Stimulated activated CD8-positive, alpha-beta memory T cell treated with anti-CD3 and anti-CD28 coated beads, Interleukin-4, amount 100 ng/mL, for 1 hour (primary cell): Measurements from ENCODE around the gene SERBP1.
"Not testable (repeated sequence)": the region's sequence is repeated elsewhere in the genome, so short reads cannot be mapped to it uniquely, and the experiment has no call there.

Experiments used
- DNase-seq, 2 donors: peaks; one replicate each; pipeline ENCODE4 v3.0.0-alpha.2; 2020; ENCODE audit warnings: low read depth in 2 of 2, low spot score in 1 of 2

Gene SERBP1

DNA sequence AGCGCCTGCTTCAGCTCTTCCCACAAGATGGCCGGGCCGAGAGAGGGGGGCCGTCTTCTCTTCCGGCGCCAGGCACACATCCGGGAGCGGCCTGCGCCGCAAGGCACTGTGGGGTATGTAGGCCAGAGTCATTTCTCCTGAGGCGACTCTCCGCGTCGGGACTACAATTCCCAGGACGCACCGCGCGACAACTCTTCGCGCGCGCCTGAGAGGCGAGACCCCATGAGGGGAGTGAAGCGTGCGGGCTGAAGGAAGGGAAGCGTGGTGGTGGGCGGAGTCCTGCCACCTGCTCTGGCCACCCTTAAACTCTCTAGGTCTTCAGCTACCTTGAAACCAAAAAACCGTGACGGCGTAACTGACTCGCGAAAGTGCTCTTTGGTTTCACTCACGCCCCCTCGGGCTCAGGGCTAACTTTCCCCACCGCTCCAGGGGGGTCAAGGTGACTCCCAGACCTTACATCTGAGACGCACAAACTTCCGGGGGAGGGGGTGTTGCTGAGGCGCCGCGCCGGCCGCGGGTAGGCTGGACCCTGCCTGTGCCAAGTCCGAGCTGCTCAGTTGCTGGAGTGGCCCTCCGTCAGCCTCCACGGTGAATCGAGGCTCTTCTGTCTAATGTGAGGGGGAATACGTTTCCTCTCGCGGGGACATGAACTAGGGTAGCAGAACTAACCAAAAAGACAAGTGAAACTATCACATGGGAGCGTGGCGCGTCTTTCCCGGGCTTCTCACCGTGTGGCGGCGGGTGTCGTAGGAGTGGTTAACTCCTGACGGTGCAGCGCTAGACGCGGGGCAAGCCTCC is at the start of gene SERBP1:
Gene SERBP1, minus strand, starts transcription at position 45 of the 798 bp plus-strand sequence. CDS start 102 bp downstream, outside the sequence.
- peak; percentile 85 to 87 for DNase-seq

DNA sequence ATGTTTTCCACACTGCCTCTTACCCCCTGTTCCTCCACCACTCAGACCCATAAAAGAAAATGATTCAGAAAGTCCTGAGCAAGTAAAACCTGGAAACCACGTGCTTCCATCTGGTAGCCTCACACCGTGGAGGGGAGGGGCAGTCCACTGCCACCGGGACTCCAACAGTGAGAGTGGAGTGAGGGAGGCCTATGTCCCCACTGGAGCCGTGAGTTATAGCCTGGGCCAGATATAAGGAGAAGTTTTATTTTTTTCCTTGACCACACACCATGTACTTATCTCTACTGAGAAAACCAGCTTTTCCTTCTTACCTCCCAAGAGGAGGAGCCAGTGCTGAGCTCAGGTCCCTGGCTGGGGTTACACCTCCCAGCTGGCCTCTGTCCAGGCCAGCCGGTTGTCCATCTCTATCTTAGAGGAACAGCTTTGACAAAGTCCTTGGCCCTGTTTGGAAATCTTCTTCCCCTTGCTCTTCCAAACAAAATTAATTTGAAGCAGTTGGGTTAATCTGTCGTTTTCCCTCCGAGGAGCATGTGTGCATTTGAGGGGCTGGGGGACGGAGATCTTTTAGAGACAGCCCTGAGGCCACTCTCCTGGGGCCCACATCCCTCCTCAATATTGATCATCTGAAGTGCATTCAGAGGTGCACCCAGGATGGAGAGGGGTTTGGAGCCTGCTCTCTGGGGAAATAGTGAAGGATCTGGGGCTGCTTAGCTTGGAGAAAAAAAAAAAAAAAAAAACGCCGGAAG is 49.1 kb upstream of the SERBP1 start:
- DNase-seq = no peak

DNA sequence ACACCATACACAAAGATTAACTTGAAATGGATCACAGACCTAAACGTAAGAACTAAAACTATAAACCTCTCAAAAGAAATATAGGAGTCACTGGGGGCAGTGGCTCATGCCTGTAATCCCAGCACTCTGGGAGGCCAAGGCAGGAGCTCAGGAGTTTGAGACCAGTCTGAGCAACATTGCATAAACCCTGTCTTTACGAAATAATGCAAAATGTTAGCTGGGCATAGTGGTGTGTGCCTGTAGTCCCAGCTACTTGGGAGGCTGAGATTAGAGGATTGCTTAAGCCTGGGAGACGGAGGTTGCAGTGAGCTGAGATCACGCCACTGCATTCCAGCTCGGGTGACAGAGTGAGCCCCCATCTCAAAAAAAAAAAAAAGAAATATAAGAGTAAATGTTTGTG is 46.7 kb upstream of the SERBP1 start:
- no peak for DNase-seq

DNA sequence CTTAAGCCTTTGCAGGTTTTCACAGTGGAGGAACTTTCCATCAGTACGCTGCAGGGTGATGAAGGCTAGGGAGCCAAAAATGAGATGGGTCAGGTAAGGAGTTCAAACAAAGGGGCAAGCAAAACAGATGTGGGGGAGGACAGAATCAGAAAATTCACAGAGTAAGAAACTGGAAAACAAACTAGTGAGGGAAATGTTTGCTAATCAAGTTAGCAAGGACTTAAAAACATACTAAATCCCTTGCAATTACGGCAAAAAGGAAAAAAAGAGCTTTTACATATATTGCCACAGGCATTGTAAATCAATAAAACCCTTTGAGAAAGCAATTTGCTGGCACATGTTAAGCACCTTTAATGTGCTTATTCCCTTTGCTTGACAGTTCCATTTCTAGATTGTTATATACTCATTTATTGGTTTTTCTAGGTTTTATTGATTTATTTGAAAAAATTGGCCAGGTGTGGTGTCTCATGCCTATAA is 45.8 kb upstream of the SERBP1 start:
- DNase-seq = no peak

DNA sequence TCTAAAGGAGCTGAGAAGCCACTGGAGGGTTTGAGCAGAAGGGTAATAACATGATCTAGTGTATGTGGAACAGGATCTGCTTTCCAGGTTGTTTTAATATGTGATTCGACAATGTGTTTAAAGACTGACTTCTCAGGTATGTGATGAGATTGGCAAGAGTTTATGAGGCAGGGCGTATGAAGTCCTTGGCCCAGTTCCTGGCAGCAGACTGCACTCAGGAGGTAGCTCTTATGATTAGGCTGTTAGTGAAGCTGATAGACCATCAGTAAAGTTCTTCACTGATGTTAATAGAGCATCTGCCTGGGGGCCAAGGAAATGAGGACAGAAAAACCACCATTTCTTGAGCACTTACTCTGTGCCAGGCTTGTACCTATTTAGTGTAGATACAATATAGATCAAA is 41.9 kb upstream of the SERBP1 start:
- DNase-seq = no peak

DNA sequence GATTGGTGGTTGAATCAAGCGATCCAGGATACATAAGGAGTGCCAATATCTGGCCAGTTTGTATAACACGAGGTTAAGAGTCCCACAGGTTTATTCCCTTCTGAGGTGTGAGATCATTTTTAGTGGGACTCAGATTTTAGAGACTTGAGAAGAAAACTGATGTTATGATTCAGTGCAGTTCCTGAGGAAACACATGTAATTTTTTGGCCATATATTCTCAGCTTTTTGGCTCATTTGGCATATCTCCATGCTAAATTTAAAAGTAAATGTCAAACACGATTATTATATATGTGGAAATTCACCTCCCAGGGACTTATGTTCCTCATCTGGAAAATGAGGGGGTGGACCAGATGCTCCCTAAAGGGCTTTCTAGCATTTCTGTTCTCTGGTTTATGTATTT is 39.2 kb upstream of the SERBP1 start:
- no peak for DNase-seq

DNA sequence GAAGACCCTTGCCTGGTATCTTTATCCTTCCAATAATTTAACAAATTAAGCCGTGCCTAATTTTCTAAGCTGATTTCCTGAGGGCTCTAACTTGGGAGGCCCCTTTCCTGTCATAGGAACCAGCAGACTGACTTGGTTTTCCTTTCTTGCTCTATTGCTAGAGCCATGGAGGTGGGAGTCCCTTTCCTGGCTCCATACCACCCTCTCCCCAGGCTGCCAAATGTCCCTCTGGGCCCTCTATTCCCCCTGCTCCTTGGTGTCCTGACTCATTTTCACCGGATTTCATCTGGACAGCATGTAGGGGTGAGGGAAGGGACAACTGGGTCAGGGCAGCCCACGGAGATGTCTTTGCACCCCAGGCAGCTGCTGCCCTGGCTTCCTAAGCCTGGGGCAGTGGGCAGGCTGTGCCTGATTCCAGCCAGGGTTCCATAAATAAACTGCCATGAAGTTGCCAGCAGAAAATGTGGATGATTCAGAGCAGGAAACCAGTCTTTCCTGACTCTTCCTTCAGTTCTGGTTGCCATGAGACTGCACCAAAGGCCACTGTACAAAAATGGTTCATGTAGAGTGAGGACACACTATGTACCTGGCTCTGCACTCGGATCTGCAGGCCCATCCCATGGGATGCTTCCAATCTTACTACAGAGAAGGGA is 38.0 kb upstream of the SERBP1 start:
- DNase-seq = no peak

DNA sequence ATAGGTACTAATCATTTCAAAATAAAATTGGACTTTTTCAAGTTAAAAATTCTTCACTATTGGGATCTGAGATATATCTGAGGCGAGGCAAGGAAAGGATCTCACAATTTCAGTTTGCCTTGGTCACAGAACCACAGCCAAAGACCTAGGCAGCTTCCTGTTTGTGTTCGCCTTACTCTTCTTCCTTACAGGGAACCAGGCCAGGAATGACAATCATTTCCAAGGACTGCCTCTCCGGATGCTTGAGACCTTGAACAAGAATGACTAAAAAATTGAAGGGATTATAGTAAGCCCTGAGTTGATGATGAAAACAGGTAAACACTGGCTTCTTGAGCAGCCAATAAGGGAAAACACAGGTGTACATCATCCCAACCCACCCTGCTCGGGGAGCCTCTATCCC is 35.2 kb upstream of the SERBP1 start:
- no peak for DNase-seq

DNA sequence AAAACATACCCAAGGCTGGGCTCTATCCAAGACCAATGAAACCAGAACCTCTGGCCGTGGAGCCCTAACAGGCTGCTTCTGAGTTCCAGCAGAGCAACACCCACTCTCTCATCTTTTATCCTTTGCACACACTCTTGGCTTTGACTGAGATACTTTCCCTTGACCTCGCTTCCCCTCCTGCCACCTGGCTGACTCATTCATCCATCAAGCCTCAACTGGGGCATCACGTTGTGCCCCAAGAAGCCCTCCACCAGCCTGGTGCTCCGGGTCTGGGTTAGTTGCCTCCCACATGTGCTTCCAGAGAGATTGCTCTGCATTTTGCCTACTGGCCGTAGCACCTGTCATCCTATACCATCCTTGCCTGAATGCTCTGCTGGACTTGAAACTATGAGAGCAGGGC is 34.5 kb upstream of the SERBP1 start:
- DNase-seq = no peak

DNA sequence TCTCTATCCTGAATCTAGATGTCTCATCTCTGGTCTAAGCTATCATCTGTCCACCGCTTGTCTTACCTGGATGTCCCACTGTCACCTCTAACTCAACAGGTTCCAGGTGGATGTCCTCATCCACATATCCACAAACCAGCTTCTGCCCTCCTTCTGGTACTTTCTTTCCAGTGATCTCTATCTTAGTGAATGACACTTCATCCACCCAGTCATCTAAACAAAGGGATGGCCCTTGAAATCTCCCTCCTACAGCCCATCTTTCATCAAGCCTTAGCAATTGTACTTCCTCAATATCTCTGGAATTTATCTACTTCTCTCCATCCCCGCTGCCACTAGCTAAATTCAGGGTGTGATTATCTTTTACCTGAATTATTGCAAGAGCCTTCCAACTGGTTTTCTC is 33.9 kb upstream of the SERBP1 start:
- no peak for DNase-seq

DNA sequence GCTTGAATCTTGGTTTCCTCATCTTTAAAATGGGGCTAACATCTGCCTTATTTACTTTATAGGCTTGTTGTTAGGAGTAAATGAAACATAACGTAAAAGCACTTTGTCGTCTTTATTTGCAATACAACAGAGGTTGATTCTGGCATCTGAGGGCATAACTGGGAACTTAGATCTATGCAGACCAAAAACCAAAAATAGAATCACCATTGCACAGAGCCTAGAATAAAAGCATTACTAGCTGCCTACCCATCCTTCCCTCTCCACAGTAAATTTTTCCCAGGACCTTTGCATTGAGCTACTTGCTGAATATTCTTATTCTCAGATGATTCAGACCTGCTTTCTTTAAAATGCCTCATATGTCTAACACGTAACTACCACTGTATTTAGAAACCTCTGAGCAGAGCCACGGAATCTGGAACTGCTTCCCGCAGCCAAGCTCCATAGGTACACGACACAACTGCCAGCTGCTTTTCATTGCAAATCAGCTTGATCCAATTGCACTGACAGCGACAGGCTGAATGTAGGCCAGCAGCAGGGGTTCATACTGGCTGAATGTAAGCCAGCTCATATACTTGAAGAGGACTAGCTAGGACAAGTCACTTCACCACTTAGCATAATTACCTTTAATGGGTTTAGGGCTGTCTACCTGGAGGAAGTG is 33.2 kb upstream of the SERBP1 start:
- no peak for DNase-seq

DNA sequence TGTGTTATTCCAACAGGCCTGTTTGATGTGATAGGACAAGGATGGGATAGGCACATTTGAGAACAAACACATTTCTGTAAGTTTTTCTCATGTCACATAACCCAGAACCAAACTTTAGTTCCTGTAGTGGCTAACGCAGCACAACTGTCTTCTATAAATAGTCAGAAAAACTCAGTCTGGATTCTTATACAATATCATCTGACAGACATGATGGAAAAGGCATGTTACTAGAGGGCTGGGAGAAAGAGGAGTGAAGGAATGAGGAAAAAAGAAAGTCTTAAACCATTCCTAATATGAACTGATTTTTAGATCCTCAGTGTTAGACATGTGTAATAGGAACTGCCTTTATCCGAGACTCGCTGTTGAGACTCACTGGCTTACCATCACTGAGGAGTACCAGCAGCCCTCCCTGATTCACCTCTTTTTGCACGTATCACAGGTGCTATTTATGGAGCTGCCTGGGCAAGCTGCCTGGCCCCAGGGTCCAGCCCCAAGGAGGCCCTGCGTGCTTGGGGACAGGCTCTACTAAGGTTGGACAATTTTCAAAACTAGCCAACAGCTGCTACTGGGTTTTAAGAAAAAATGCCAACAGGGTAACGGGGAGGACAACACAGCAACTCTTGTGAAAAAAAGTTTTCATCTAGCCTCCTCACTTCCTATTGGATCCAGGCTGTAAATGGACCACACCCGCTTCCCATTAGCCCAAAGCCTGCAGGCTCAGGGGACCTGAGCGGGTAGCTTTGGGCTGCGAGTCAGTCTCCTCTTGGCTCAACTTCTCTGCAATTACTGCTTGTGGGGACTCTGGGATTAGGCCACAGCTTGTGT is 30.7 kb upstream of the SERBP1 start:
- no peak for DNase-seq

DNA sequence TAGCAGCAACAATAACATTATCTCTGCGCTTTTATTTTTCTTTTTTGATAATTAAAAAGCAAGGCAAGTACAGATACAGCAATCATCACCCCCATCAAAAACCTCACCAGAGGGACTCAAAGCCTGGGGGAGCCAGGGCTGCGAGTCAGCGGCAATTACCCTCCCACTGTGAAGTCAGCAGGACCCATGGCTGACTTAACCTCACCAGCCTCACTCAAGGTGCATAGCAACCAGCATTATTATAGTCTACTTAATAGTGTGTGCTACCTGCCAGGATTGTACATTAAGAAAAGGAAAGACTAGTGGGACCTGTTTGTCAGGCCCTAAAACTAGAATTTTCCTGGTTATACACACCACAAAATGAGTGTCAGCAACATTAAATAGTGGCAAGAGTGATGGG is 28.9 kb upstream of the SERBP1 start:
- DNase-seq = no peak

DNA sequence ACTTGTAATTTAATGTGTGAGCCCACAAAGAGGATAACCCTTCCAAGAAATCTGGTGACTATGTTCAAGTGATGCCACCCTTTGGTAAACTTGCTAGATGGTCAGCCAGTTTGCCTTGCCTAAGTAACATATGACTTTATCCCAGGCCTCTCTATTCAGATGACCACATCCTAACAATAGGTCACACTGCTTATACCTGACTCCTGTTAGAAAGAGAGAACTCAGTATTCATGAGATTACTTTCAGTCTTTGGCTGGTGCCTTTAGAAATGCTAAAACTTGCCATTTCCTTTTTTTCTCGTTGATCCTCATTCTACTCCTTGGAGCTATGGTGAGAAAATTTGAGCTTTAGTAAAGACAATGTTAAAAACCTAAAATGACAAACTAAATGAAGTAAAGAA is 28.5 kb upstream of the SERBP1 start:
- no peak for DNase-seq

DNA sequence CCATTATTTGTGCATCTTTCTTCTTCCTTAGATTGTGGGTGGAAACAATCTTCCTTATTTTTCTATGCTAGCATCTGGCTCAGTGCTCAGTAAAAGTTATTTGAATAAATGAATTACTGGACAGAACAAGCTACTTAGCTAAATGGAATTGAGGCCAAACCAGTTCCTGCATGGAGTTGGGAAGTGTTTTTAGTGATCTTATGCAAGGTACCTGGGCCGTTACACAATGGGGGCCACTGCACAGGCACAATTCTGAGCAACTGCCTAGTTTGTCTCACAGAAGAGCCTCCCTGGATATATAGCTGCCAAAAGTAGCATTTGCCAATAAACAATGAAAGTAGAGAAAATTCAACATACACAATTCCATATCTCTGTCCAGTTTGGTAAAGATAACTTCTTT is 27.0 kb upstream of the SERBP1 start:
- no peak for DNase-seq

DNA sequence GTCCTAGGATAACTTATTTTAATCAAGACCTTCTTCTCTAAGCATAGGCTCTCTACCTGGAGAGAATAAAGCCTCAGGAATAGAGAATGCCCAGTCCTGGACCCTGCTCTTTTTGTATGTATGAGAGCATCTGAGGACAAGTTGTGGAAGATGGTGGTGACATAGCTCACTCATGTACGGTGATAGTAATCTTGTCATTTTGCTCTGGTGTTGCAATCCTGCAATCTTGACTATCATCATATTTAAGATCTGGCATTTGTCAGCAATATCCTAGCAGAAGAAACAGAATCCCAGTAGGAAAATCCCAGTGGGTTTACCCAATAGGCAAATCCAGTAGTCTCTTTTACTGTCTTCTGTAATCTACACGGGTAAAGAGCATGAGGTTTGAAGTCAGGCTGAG is 21.6 kb upstream of the SERBP1 start:
- DNase-seq = no peak

DNA sequence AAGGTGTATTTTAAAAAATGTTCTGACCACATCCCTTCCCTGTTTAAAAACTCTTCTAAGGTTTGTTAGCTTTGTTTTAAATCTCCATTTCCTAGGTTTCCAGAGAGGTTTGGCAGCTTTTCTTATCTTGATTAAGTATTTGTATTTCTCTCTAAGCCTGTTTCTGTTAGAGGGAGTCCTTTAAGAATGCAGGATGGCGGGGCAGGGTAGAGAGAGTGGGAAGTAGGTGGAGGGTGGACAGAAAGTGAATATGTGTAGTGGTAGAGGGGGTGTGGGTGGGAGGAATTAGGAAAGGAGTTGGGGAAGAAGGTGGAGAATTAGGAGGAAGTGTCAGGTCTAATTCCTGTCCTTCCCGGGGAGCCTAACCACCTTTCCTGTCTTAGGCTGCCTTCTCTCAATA is 21.2 kb upstream of the SERBP1 start:
- no peak for DNase-seq

DNA sequence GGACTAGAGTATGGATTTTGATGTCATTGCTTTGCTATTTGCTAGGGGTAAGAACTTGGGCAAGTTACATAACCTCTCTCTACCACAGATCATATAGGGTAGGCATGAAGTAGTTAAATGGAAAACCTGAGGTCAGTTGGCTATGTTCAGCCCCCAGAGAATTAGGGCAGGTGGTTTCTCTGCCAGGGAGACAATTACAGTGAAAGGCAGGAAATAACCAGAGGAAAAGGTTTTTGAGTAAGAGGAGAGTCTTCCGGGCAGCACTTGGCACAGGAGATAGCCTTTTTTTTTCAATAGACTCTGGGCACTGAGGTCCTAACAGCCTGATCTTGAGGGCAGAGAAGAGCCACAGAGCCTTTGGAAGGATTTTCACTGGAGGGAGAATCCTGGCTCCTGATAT is 16.7 kb upstream of the SERBP1 start:
- DNase-seq = no peak

DNA sequence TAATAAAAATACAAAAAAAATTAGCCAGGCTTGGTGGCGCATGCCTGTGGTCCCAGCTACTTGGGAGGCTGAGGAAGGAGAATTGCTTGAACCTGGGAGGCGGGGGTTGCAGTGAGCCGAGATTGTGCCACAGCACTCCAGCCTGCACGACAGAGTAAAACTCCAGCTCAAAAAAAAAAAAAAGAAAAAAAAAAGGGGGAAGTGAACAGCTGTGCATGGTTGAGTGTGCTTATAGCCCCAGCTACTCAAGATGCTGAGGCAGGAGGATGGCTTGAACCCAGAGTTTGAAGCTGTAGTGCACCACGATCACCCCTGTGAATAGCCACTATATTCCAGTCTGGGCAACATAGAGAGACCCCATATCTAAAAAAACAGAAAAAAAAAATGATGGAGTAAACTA is 15.8 kb upstream of the SERBP1 start:
- DNase-seq = not testable (repeated sequence)

DNA sequence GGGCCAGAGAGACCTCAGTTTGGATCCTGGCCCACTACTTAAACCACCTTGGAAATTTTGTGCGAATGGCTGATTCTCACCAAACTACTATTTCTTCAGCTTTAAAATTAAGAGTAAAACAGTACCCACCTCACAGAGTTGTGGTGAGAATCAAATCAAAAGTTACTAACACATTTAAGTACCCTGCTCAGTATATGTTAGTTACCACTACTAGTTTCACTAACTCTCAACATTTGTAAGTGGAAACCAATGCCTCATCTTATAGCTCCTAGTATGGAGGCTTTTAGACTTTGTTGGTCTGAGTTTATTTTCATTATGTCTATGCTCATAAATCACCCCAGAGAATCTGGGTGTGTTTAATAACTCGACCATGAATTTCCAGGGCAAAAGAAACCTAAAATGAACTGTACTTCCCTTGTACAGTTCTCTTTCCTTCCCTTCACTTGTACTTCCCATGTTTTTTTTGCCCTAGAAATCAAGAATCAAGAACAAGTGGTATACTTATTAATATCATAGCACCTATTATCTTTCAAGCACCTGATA is 11.6 kb upstream of the SERBP1 start:
- no peak for DNase-seq
